GM19455 (cell line): ENCODE results near the gene TMEM250.
"Not testable (repeated sequence)": the region's sequence is repeated elsewhere in the genome, so short reads cannot be mapped to it uniquely, and the experiment has no call there.

Experiments
- ATAC-seq: cut with Tn5 transposase; IDR thresholded peaks from one replicate; pipeline ENCODE4 v1.9.1; 2021; ENCODE audit not compliant: unreplicated experiment

TMEM250 gene

GRCh38 chr9:136118320-136119060, at the start of gene TMEM250:
Gene TMEM250, minus strand, starts transcription at chr9:136118875. Its CDS starts 1,975 bp downstream, at chr9:136116900.
- ATAC-seq = peak; percentile 72

- no peak for ATAC-seq
These were observed 44.7 kb upstream of the TMEM250 start for GRCh38 chr9:136163248-136163850.

- no peak for ATAC-seq
These were observed 42.4 kb upstream of the TMEM250 start for GRCh38 chr9:136160995-136161610.

- no peak for ATAC-seq
These were observed 41.7 kb upstream of the TMEM250 start for GRCh38 chr9:136160381-136160841.

GRCh38 chr9:136159851-136160250, 41.2 kb upstream of the TMEM250 start:
- no peak for ATAC-seq

GRCh38 chr9:136157477-136158265, 39.0 kb upstream of the TMEM250 start:
- ATAC-seq = no peak

GRCh38 chr9:136156209-136157120, 37.8 kb upstream of the TMEM250 start:
- ATAC-seq = no peak

GRCh38 chr9:136155576-136155975, 36.9 kb upstream of the TMEM250 start:
- ATAC-seq = no peak

- ATAC-seq = no peak
These were observed 36.3 kb upstream of the TMEM250 start for GRCh38 chr9:136154943-136155342.

GRCh38 chr9:136153381-136154065, 34.8 kb upstream of the TMEM250 start:
- no peak for ATAC-seq

GRCh38 chr9:136152931-136153330, 34.3 kb upstream of the TMEM250 start:
- no peak for ATAC-seq

- ATAC-seq = no peak
These were observed 33.8 kb upstream of the TMEM250 start for GRCh38 chr9:136152543-136152866.

GRCh38 chr9:136151848-136152542, 33.3 kb upstream of the TMEM250 start:
- no peak for ATAC-seq

- no peak for ATAC-seq
These were observed 32.6 kb upstream of the TMEM250 start for GRCh38 chr9:136151214-136151804.

GRCh38 chr9:136150664-136151213, 32.1 kb upstream of the TMEM250 start:
- ATAC-seq = not testable (repeated sequence)

GRCh38 chr9:136149853-136150252, 31.2 kb upstream of the TMEM250 start:
- no peak for ATAC-seq

- ATAC-seq = no peak
These were observed 30.7 kb upstream of the TMEM250 start for GRCh38 chr9:136149337-136149736.

- ATAC-seq = no peak
These were observed 30.1 kb upstream of the TMEM250 start for GRCh38 chr9:136148766-136149165.
